HUES48 (cell line): Measurements from ENCODE around the gene CAPZA3.
"Not testable (repeated sequence)": the region's sequence is repeated elsewhere in the genome, so short reads cannot be mapped to it uniquely, and the experiment has no call there.

Experiments
- H3K27ac ChIP-seq: one replicate; pipeline ENCODE4 v1.7.0; 2013; ENCODE audit warnings: low read depth, low read length, inconsistent platforms
- H3K27me3 ChIP-seq: 2 replicates; pipeline ENCODE4 v1.6.1; 2013; ENCODE audit warnings: mild to moderate bottlenecking, low read length; ENCODE audit not compliant: control insufficient read depth, insufficient read depth
- H3K36me3 ChIP-seq: 2 replicates; pipeline ENCODE4 v1.6.1; 2013; ENCODE audit warnings: low read length; ENCODE audit not compliant: control insufficient read depth, insufficient read depth
- H3K4me1 ChIP-seq: 2 replicates; pipeline ENCODE4 v1.6.1; 2013; ENCODE audit warnings: mild to moderate bottlenecking, low read length; ENCODE audit not compliant: control insufficient read depth, insufficient read depth
- H3K4me3 ChIP-seq: 2 replicates; pipeline ENCODE4 v1.5.1; 2013; ENCODE audit warnings: mild to moderate bottlenecking, low read depth, low read length
- H3K9ac ChIP-seq: 2 replicates; pipeline ENCODE4 v1.6.1; 2013; ENCODE audit warnings: mild to moderate bottlenecking, low read depth, low read length, moderate library complexity
- H3K9me3 ChIP-seq: 2 replicates; pipeline ENCODE4 v1.6.1; 2013; ENCODE audit warnings: low read length; ENCODE audit not compliant: control insufficient read depth, insufficient read depth

CAPZA3 gene, protein sequence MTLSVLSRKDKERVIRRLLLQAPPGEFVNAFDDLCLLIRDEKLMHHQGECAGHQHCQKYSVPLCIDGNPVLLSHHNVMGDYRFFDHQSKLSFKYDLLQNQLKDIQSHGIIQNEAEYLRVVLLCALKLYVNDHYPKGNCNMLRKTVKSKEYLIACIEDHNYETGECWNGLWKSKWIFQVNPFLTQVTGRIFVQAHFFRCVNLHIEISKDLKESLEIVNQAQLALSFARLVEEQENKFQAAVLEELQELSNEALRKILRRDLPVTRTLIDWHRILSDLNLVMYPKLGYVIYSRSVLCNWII

DNA sequence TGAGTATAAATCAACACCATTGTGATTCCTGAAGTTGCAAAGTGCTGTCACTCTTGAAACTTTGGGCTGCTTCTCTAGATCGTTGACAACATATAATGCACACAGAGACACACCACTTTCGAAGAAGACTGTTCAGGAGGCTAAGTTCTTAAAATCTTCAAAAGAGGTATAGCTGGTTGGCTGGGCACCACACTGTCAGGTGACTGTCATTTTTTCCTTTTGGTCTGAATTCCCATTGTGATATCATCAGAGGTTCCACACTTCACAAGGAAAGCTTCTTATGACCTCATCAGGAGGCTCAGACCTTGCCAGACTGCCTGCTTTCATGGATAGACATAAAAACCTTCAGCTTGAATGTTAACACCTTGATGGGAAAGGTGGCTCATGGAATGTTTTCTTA, at the start of gene CAPZA3, which contains the start of gene PLCZ1:
Gene CAPZA3, plus strand, starts transcription at position 301 of the 400 bp plus-strand sequence. CDS start 150 bp downstream, outside the sequence.
Gene PLCZ1, minus strand, starts transcription at position 194 of the 400 bp plus-strand sequence. CDS start 641 bp downstream, outside the sequence.
- no peak within 1 kb of the TSS for H3K9ac ChIP-seq
- no peaks in the 10 kb centered on the region for H3K4me1 ChIP-seq
- H3K4me3 ChIP-seq = no peak within 1 kb of the TSS
- peaks cover 8% of the 10 kb centered on the region for H3K9me3 ChIP-seq
- no peaks in the 10 kb centered on the region for H3K27me3 ChIP-seq
- H3K27ac ChIP-seq = no peak within 1 kb of the TSS
- H3K36me3 ChIP-seq = no peaks in the 10 kb centered on the region

DNA sequence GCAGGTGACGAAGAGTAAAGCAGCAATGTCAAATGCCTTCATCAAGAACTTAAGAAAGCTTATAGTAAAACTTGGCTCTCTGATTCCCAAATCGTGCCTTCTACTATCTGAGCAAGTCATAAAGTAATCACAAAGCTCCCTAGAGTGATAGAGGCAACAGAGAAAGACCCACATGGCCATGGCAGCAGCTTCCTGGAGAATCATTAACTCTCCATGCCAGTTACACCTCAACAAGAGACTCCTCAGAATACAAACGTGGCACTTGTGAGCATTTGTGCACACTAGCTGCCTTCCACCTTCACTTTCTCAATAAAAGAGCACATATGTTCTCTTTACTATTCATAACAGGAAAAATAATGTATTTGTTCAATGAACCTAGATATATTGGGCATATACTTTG, 48.1 kb upstream of the CAPZA3 start:
- Histone ChIP-seq H3K27me3 (no peaks in the 10 kb centered on the region), H3K9me3 (no peaks in the 10 kb centered on the region), H3K27ac (no peak overlapping the region), H3K4me1 (0 out of 2 replicates have a peak, but pooled peaks cover 4% of the 10 kb centered on the region), H3K9ac (no peak overlapping the region), H3K4me3 (no peak overlapping the region), H3K36me3 (no peaks in the 10 kb centered on the region)

GRCh38 chr12:18690653-18691052, 47.3 kb upstream of the CAPZA3 start:
- Histone ChIP-seq H3K36me3 (no peaks in the 10 kb centered on the region), H3K4me1 (0 out of 2 replicates have a peak, but pooled peaks cover 4% of the 10 kb centered on the region), H3K9me3 (no peaks in the 10 kb centered on the region), H3K4me3 (no peak overlapping the region), H3K27me3 (no peaks in the 10 kb centered on the region), H3K27ac (no peak overlapping the region), H3K9ac (no peak overlapping the region)

DNA sequence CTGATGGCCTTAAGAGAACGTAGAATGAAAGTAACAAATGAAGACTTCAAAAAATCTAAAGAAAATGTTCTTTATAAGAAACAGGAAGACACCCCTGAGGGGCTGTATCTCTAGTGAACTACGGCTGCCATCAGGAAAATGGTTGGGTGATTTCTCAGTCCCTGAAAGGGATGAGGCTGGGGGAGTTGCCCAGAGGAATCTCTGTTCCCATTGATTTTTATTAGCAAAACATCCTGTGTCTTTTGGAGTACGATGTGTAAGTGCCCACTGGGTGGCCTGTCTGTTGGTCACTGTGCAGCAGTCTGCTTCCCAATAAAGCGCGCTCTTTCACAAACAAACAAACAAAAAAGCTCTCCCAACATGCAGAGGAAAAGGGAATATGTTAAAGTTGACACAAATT, 43.9 kb upstream of the CAPZA3 start:
- H3K4me3 ChIP-seq, H3K27ac ChIP-seq, H3K9ac ChIP-seq, H3K27me3 ChIP-seq, H3K4me1 ChIP-seq, H3K9me3 ChIP-seq, H3K36me3 ChIP-seq: not testable (repeated sequence)

DNA sequence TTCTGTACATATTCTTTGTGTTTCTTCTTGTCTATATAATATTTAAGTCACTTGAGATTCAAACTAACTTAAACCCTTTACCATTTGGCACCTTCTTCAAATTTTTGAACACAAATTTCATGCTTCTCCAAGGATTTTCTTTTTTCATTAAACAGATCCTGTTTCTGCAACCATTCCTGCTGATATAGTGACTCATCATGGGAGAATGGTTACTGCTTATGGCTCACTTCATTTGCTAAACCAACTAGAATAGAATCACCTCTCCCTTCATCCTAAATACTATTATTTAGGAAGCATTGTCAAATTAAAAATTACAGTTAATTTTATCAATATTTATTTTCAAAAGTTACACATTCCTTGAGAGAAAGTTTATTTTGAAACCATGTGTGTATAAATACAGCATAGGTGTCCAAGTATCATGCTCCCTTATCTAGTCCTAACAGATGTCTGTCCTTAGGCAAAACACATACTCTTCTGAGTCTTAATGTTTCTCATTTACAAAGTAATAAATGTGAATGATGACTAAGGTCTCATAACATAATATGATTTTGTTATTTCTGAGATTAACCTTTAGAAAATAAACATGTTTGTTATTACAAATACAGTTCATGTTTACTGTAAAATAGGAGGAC, 40.8 kb upstream of the CAPZA3 start:
- Histone ChIP-seq H3K4me3 (no peak overlapping the region), H3K27ac (no peak overlapping the region), H3K9me3 (no peaks in the 10 kb centered on the region), H3K9ac (no peak overlapping the region), H3K27me3 (no peaks in the 10 kb centered on the region), H3K36me3 (no peaks in the 10 kb centered on the region), H3K4me1 (peaks cover 5% of the 10 kb centered on the region; the same call in 1 of the 2 replicates)

DNA sequence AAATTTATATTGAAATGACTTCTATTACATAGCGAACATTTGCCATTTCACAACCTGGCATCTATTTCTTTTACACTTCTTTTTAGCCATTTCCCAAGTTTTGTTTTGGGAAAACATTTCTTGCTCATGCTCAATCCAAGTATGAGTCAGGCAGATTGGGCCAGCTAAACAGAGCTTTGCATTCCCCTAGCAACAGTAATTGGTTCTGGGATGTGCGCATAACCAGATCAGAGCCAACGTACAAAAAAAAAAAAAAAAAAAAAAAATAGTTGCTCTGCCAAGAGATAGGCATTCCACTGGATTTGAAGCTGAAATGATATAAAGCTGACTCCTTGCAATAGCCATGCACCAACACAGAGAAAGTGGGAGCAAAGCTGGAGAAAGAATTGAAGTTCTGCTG, 37.6 kb upstream of the CAPZA3 start:
- H3K4me3 ChIP-seq = no peak overlapping the region
- no peak overlapping the region for H3K9ac ChIP-seq
- no peaks in the 10 kb centered on the region for H3K27me3 ChIP-seq
- H3K36me3 ChIP-seq = no peaks in the 10 kb centered on the region
- H3K27ac ChIP-seq = no peak overlapping the region
- H3K4me1 ChIP-seq = peaks cover 7% of the 10 kb centered on the region; the same call in 1 of the 2 replicates
- no peaks in the 10 kb centered on the region for H3K9me3 ChIP-seq

- Histone ChIP-seq H3K27me3 (no peaks in the 10 kb centered on the region), H3K9ac (no peak overlapping the region), H3K4me3 (no peak overlapping the region), H3K36me3 (no peaks in the 10 kb centered on the region), H3K4me1 (peaks cover 7% of the 10 kb centered on the region; the same call in 1 of the 2 replicates), H3K27ac (no peak overlapping the region), H3K9me3 (peaks cover 7% of the 10 kb centered on the region; the same call in 1 of the 2 replicates)
Measured at GRCh38 chr12:18703321-18703720, 34.6 kb upstream of the CAPZA3 start.

GRCh38 chr12:18703911-18704310, 34.0 kb upstream of the CAPZA3 start:
- no peaks in the 10 kb centered on the region for H3K36me3 ChIP-seq
- H3K27ac ChIP-seq = no peak overlapping the region
- peaks cover 7% of the 10 kb centered on the region; the same call in 1 of the 2 replicates for H3K4me1 ChIP-seq
- H3K4me3 ChIP-seq = no peak overlapping the region
- no peaks in the 10 kb centered on the region for H3K27me3 ChIP-seq
- H3K9ac ChIP-seq = no peak overlapping the region
- peaks cover 7% of the 10 kb centered on the region; the same call in 1 of the 2 replicates for H3K9me3 ChIP-seq

DNA sequence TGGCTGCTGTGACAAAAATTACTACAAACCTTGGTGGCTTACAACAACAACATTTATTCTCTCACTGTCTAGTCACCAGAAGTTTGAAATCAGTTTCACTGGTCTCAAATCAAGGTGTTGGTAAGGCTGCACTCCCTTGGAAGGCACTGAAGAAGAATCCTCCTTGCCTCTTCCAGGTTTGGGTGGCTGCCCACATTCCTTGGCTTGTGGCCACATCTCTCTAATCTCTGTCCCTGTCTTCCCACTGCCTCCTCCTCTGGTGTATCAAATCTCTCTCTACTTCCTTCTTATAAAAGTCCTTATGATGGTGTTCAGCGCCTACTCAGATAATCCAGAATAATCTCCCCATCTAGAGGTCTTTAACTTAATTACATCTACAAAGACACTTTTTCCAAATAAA, 31.1 kb upstream of the CAPZA3 start:
- Histone ChIP-seq H3K9ac (no peak overlapping the region), H3K36me3 (no peaks in the 10 kb centered on the region), H3K27ac (no peak overlapping the region), H3K9me3 (peaks cover 7% of the 10 kb centered on the region; the same call in 1 of the 2 replicates), H3K27me3 (no peaks in the 10 kb centered on the region), H3K4me1 (0 out of 2 replicates have a peak, but pooled peaks cover 3% of the 10 kb centered on the region), H3K4me3 (no peak overlapping the region)

GRCh38 chr12:18716236-18716635, 21.7 kb upstream of the CAPZA3 start:
- Histone ChIP-seq H3K4me3 (no peak overlapping the region), H3K27me3 (no peaks in the 10 kb centered on the region)

DNA sequence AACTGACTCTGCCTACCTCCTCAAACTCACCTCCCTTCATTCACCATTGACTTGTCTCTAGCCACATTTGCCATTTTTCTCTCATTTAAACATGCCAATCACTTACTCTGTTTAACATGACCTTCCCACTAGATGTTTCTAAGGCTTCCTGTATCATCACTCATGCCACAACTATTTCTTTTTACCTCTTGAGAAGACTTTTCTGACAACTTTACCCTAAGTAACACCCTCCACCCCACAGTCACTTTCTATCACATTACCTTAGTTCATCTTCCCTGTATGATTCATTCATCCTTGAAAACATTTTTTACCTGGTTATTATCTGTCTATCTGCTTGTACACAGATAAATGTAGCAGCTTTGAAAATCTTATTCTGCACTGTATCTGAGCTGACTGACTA, 19.5 kb upstream of the CAPZA3 start:
- no peaks in the 10 kb centered on the region for H3K4me1 ChIP-seq
- H3K4me3 ChIP-seq = no peak overlapping the region
- no peaks in the 10 kb centered on the region for H3K27me3 ChIP-seq
- no peaks in the 10 kb centered on the region for H3K36me3 ChIP-seq
- H3K9me3 ChIP-seq = no peaks in the 10 kb centered on the region
- H3K9ac ChIP-seq = no peak overlapping the region
- H3K27ac ChIP-seq = no peak overlapping the region

More at GRCh38 chr12:18716236-18716635, 21.7 kb upstream of the CAPZA3 start:
- no peaks in the 10 kb centered on the region for H3K36me3 ChIP-seq
- no peaks in the 10 kb centered on the region for H3K4me1 ChIP-seq
- no peak overlapping the region for H3K9ac ChIP-seq
- H3K27ac ChIP-seq = no peak overlapping the region
- no peaks in the 10 kb centered on the region for H3K9me3 ChIP-seq
